HG03432 (cell line): ENCODE measurements around the gene GSS.

Source experiments
- ATAC-seq: cut with Tn5 transposase; IDR thresholded peaks from one replicate; pipeline ENCODE4 v1.9.1; 2021; ENCODE audit warnings: mild to moderate bottlenecking, moderate library complexity; ENCODE audit not compliant: unreplicated experiment

The GSS gene

GRCh38 chr20:34949120-34949519, 6.5 kb downstream of the GSS start:
- no peak for ATAC-seq

- no peak for ATAC-seq
Observed at GRCh38 chr20:34948030-34948429, 7.6 kb downstream of the GSS start.

- ATAC-seq, result no peak
Observed at GRCh38 chr20:34947336-34947735, 8.3 kb downstream of the GSS start.

- ATAC-seq, result no peak
Observed at GRCh38 chr20:34946661-34947060, 8.9 kb downstream of the GSS start.

- no peak for ATAC-seq
Observed at GRCh38 chr20:34945315-34946077, 10.1 kb downstream of the GSS start.

GRCh38 chr20:34943808-34944567, 11.6 kb downstream of the GSS start:
- ATAC-seq, result no peak

- no peak for ATAC-seq
Observed at GRCh38 chr20:34942301-34942700, 13.3 kb downstream of the GSS start.

GRCh38 chr20:34941226-34941625, 14.4 kb downstream of the GSS start:
- no peak for ATAC-seq

GRCh38 chr20:34940081-34940481, 15.5 kb downstream of the GSS start:
- ATAC-seq, result no peak

GRCh38 chr20:34938466-34939163, 17.0 kb downstream of the GSS start:
- ATAC-seq, result no peak

- no peak for ATAC-seq
Observed at GRCh38 chr20:34931771-34932170, 23.8 kb downstream of the GSS start.

GRCh38 chr20:34928411-34928810, 27.2 kb downstream of the GSS start:
- no peak for ATAC-seq

- no peak for ATAC-seq
Observed at GRCh38 chr20:34927736-34928135, 27.9 kb downstream of the GSS start.

- ATAC-seq, result no peak
Observed at GRCh38 chr20:34926581-34926980, 29.0 kb downstream of the GSS start.

GRCh38 chr20:34925981-34926380, 29.6 kb downstream of the GSS start:
- no peak for ATAC-seq

- ATAC-seq, result no peak
Observed at GRCh38 chr20:34925341-34925740, 30.3 kb downstream of the GSS start.

GRCh38 chr20:34923414-34923813, 32.2 kb downstream of the GSS start:
- no peak for ATAC-seq

GRCh38 chr20:34922654-34923381, 32.8 kb downstream of the GSS start:
- no peak for ATAC-seq

GRCh38 chr20:34921436-34921835, 34.2 kb downstream of the GSS start:
- no peak for ATAC-seq

GRCh38 chr20:34920055-34920454, 35.6 kb downstream of the GSS start:
- no peak for ATAC-seq

- ATAC-seq, result no peak
Observed at GRCh38 chr20:34916774-34917354, 38.7 kb downstream of the GSS start.
